HEK293 (cell line): ENCODE measurements around the gene PAK5.

Experiments
- CTCF ChIA-PET: fragments of 350-600 bp; formaldehyde crosslinking; extraction: SDS; loops from one replicate; lab custom pipeline; 2021; ENCODE audit warnings: antibody characterized with exemption; lab: Yijun Ruan, JAX
- POLR2A ChIA-PET: fragments of 300-600 bp; formaldehyde crosslinking; extraction: SDS; loops from one replicate; lab custom pipeline; 2020; ENCODE audit warnings: antibody characterized with exemption, inconsistent platforms; lab: Yijun Ruan, JAX
- H3K27ac ChIP-seq: fragments of 200-500 bp; sonication (Bioruptor generic); 2 replicates; pipeline ENCODE4 v1.5.1; 2014; ENCODE audit warnings: low read depth, low read length, control low read depth, inconsistent platforms; ENCODE audit errors: extremely low read depth
- H3K36me3 ChIP-seq, 2 experiments: fragments of 200-500 bp in 1 of 2; sonication (Bioruptor generic) in 1 of 2; 1 replicate in 1 of 2; 2 replicates in 1 of 2; pipeline ENCODE4 v1.5.1; 2014 to 2017; ENCODE audit warnings: inconsistent platforms in 2 of 2, low read length in 2 of 2; ENCODE audit not compliant: control insufficient read depth in 2 of 2, insufficient read depth in 1 of 2
- H3K4me1 ChIP-seq: fragments of 200-500 bp; sonication (Bioruptor generic); 2 replicates; pipeline ENCODE4 v1.5.1; 2014; ENCODE audit warnings: mild to moderate bottlenecking, low read length, inconsistent platforms; ENCODE audit not compliant: control insufficient read depth, insufficient read depth
- H3K4me3 ChIP-seq: 2 replicates; pipeline ENCODE4 v1.5.1; 2011; ENCODE audit warnings: low read depth, mild to moderate bottlenecking, control low read depth, low read length, moderate library complexity
- H3K9me3 ChIP-seq: fragments of 200-500 bp; sonication (Bioruptor generic); 2 replicates; pipeline ENCODE4 v1.5.1; 2014; ENCODE audit warnings: low read depth, low read length, inconsistent platforms; ENCODE audit not compliant: control insufficient read depth, insufficient read depth
- AEBP2 ChIP-seq: fragments of 450-650 bp; formaldehyde crosslinking; IDR thresholded peaks from 2 replicates; pipeline ENCODE4 v1.5.1; 2016; ENCODE audit warnings: missing biosample characterization, missing genetic modification characterization, borderline replicate concordance
- FEZF1 ChIP-seq: fragments of 450-650 bp; formaldehyde crosslinking; IDR thresholded peaks from 2 replicates; pipeline ENCODE4 v1.5.1; 2016; ENCODE audit warnings: missing biosample characterization, missing genetic modification characterization
- HOXA7 ChIP-seq: sonication (generic); formaldehyde crosslinking; IDR thresholded peaks from 2 replicates; pipeline ENCODE4 v1.8.1; 2022; ENCODE audit warnings: missing genetic modification reagents, borderline replicate concordance
- INSM2 ChIP-seq: fragments of 450-650 bp; formaldehyde crosslinking; IDR thresholded peaks from 2 replicates; pipeline ENCODE4 v1.5.1; 2016; ENCODE audit warnings: missing biosample characterization, missing genetic modification characterization
- MYNN ChIP-seq: fragments of 450-650 bp; formaldehyde crosslinking; IDR thresholded peaks from 2 replicates; pipeline ENCODE4 v1.5.1; 2016; ENCODE audit warnings: missing biosample characterization, missing genetic modification characterization, borderline replicate concordance
- MZF1 ChIP-seq: fragments of 450-650 bp; formaldehyde crosslinking; IDR thresholded peaks from 2 replicates; pipeline ENCODE4 v1.5.1; 2017; ENCODE audit warnings: missing biosample characterization, missing genetic modification characterization, borderline replicate concordance
- PRDM2 ChIP-seq: fragments of 450-650 bp; formaldehyde crosslinking; IDR thresholded peaks from 2 replicates; pipeline ENCODE4 v1.5.1; 2016; ENCODE audit warnings: missing biosample characterization, missing genetic modification characterization, borderline replicate concordance
- PRDM4 ChIP-seq: fragments of 450-650 bp; formaldehyde crosslinking; IDR thresholded peaks from 2 replicates; pipeline ENCODE4 v1.5.1; 2017; ENCODE audit warnings: missing biosample characterization, missing genetic modification characterization
- SETDB1 ChIP-seq: IDR thresholded peaks from one replicate; pipeline ENCODE4 v1.6.1; 2017; ENCODE audit warnings: mild to moderate bottlenecking, low read length, moderate library complexity, mixed read lengths; ENCODE audit not compliant: insufficient read length
- TRIM28 ChIP-seq: IDR thresholded peaks from 2 replicates; pipeline ENCODE4 v1.6.1; 2011; ENCODE audit warnings: low read length, control low read depth, borderline replicate concordance
- ZBTB21 ChIP-seq: fragments of 450-650 bp; formaldehyde crosslinking; IDR thresholded peaks from 2 replicates; pipeline ENCODE4 v1.5.1; 2017; ENCODE audit warnings: missing biosample characterization, missing genetic modification characterization
- ZNF2 ChIP-seq: fragments of 450-650 bp; formaldehyde crosslinking; IDR thresholded peaks from 2 replicates; pipeline ENCODE4 v1.5.1; 2016; ENCODE audit warnings: missing biosample characterization, missing genetic modification characterization
- ZNF211 ChIP-seq: fragments of 450-650 bp; formaldehyde crosslinking; IDR thresholded peaks from 2 replicates; pipeline ENCODE4 v1.5.1; 2016; ENCODE audit warnings: low read depth, missing biosample characterization, missing genetic modification characterization
- ZNF24 ChIP-seq: fragments of 450-650 bp; formaldehyde crosslinking; IDR thresholded peaks from 2 replicates; pipeline ENCODE4 v1.5.1; 2016; ENCODE audit warnings: missing biosample characterization, missing genetic modification characterization
- ZNF302 ChIP-seq: fragments of 450-650 bp; formaldehyde crosslinking; IDR thresholded peaks from 2 replicates; pipeline ENCODE4 v1.5.1; 2016; ENCODE audit warnings: missing biosample characterization, missing genetic modification characterization, low read depth
- ZNF324 ChIP-seq: fragments of 450-650 bp; formaldehyde crosslinking; IDR thresholded peaks from 2 replicates; pipeline ENCODE4 v1.5.1; 2016; ENCODE audit warnings: missing biosample characterization, missing genetic modification characterization
- ZNF416 ChIP-seq: fragments of 450-650 bp; formaldehyde crosslinking; IDR thresholded peaks from 2 replicates; pipeline ENCODE4 v1.5.1; 2016; ENCODE audit warnings: missing biosample characterization, missing genetic modification characterization
- ZNF501 ChIP-seq: fragments of 450-650 bp; formaldehyde crosslinking; IDR thresholded peaks from 2 replicates; pipeline ENCODE4 v1.5.1; 2016; ENCODE audit warnings: missing biosample characterization, missing genetic modification characterization
- ZNF555 ChIP-seq: fragments of 450-650 bp; formaldehyde crosslinking; conservative IDR thresholded peaks from 2 replicates; pipeline ENCODE4 v1.5.1; 2017; ENCODE audit warnings: missing biosample characterization, mild to moderate bottlenecking, missing genetic modification characterization, inconsistent platforms
- ZNF624 ChIP-seq: fragments of 450-650 bp; formaldehyde crosslinking; IDR thresholded peaks from 2 replicates; pipeline ENCODE4 v1.5.1; 2017; ENCODE audit warnings: missing biosample characterization, missing genetic modification characterization
- ZNF654 ChIP-seq: fragments of 450-650 bp; formaldehyde crosslinking; IDR thresholded peaks from 2 replicates; pipeline ENCODE4 v1.5.1; 2016; ENCODE audit warnings: low read depth, missing biosample characterization, missing genetic modification characterization
- ZSCAN4 ChIP-seq: fragments of 450-650 bp; formaldehyde crosslinking; IDR thresholded peaks from 2 replicates; pipeline ENCODE4 v1.5.1; 2017; ENCODE audit warnings: missing biosample characterization, missing genetic modification characterization

PAK5 gene

GRCh38 chr20:9582137-9582536 lies 256.7 kb downstream of the PAK5 start:
- TF ChIP-seq SETDB1 (no peak), ZNF324 (tag by site-specific recombination) (no peak), ZNF416 (tag by site-specific recombination) (no peak), ZNF2 (tag by site-specific recombination) (no peak), TRIM28 (no peak), ZBTB21 (no peak), ZNF624 (tag by site-specific recombination) (no peak), PRDM2 (tag by site-specific recombination) (no peak), PRDM4 (no peak), MYNN (tag by site-specific recombination) (no peak), ZNF302 (tag by site-specific recombination) (no peak), MZF1 (tag by site-specific recombination) (no peak), INSM2 (tag by site-specific recombination) (no peak), HOXA7 (CRISPR knock-in tag) (no peak), ZNF211 (no peak)
- ChIA-PET POLR2A (no interaction called here), CTCF (no interaction called here)

GRCh38 chr20:9581509-9581908 lies 257.4 kb downstream of the PAK5 start:
- no peaks in the 10 kb centered on the region for H3K9me3 ChIP-seq
- POLR2A ChIA-PET, result no interaction called here
- no peaks in the 10 kb centered on the region for H3K4me1 ChIP-seq
- H3K36me3 ChIP-seq, result no peaks in the 10 kb centered on the region
- no peak overlapping the region for H3K27ac ChIP-seq
- no peak overlapping the region for H3K4me3 ChIP-seq
- CTCF ChIA-PET, result interaction anchor here (0.6 kb wide), 1 partner anchor 27 kb away, joined by 3 read pairs; no protein-coding TSS in a partner anchor
- no peak for TF ChIP-seq FEZF1 (tag by site-specific recombination)
- TF ChIP-seq INSM2 (tag by site-specific recombination), result no peak
- no peak for TF ChIP-seq ZNF555 (tag by site-specific recombination)
- TF ChIP-seq ZNF654, result no peak
- no peak for TF ChIP-seq ZNF24 (tag by site-specific recombination)
- no peak for TF ChIP-seq AEBP2 (tag by site-specific recombination)
- no peak for TF ChIP-seq ZNF501 (tag by site-specific recombination)
- no peak for TF ChIP-seq ZSCAN4 (tag by site-specific recombination)
- TF ChIP-seq HOXA7 (CRISPR knock-in tag), result no peak

More at GRCh38 chr20:9582137-9582536, 256.7 kb downstream of the PAK5 start:
- H3K36me3 ChIP-seq, result no peaks in the 10 kb centered on the region
- H3K4me1 ChIP-seq, result no peaks in the 10 kb centered on the region
- H3K9me3 ChIP-seq, result no peaks in the 10 kb centered on the region
- H3K4me3 ChIP-seq, result no peak overlapping the region
- H3K27ac ChIP-seq, result no peak overlapping the region
